Tibial nerve (tissue), 4 donors: Measurements from ENCODE around the gene SMYD3. TPM values are rescaled to one million over a fixed set of nuclear protein-coding genes. Genes with fewer than 3 reads are reported as not detected.

ENCODE experiments used
- DNase-seq, 2 donors: peaks; one replicate each; pipeline ENCODE4 v3.0.0-alpha.2; 2019; ENCODE audit warnings: low spot score in 2 of 2
- H3K27ac ChIP-seq, 4 donors: fragments of 200-600 bp; sonication (generic) in 3 of 4; one replicate each; pipeline ENCODE4 v1.5.1; 2017 to 2019; ENCODE audit warnings: mild to moderate bottlenecking in 1 of 4
- H3K27me3 ChIP-seq, 2 donors: fragments of 200-600 bp; sonication (generic) in 1 of 2; one replicate each; pipeline versions ENCODE4 v1.5.1 to v1.6.0; 2017 to 2019
- H3K36me3 ChIP-seq, 3 donors: fragments of 200-600 bp; sonication (generic); one replicate each; pipeline ENCODE4 v1.5.1; 2018 to 2019
- H3K4me1 ChIP-seq, 4 donors: fragments of 200-600 bp; sonication (generic) in 3 of 4; one replicate each; pipeline ENCODE4 v1.5.1; 2017 to 2019
- H3K4me3 ChIP-seq, 4 donors: fragments of 200-600 bp; sonication (generic) in 3 of 4; one replicate each; pipeline ENCODE4 v1.5.1; 2017 to 2019; ENCODE audit warnings: mild to moderate bottlenecking in 1 of 4, moderate library complexity in 1 of 4
- H3K9me3 ChIP-seq, 4 donors: fragments of 200-600 bp; sonication (generic) in 3 of 4; one replicate each; pipeline ENCODE4 v1.5.1; 2017 to 2019
- EP300 ChIP-seq, 2 donors: sonication (generic); formaldehyde crosslinking; IDR thresholded peaks; one replicate each; pipeline ENCODE4 v1.6.1; 2017; ENCODE audit warnings: antibody characterized with exemption in 2 of 2, mild to moderate bottlenecking in 1 of 2
- POLR2A ChIP-seq, 2 donors: fragments of 450-650 bp; IDR thresholded peaks; one replicate each; pipeline ENCODE4 v1.6.1; 2017; ENCODE audit warnings: antibody characterized with exemption in 2 of 2, mild to moderate bottlenecking in 2 of 2, moderate library complexity in 2 of 2
- WGBS, 2 donors: methylation state at CpG; one replicate each; pipeline ENCODE4 v1.1.5; 2018; 5-methylcytosine and 5-hydroxymethylcytosine counted together
- total RNA-seq, 4 donors: library from RNA; depleted of rRNA; stranded (reverse); fragments of >200 nt; gene quantifications; one replicate each; pipeline ENCODE4 v1.1.0, GENCODE V29; 2016
- TF ChIP-seq, protein P1 (sequence below), 5 experiments: fragments of 200-600 bp in 3 of 5; fragments of 450-650 bp in 2 of 5; sonication (generic) in 3 of 5; IDR thresholded peaks; one replicate each; pipeline ENCODE4 v1.5.1; 2016 to 2019; ENCODE audit warnings: antibody characterized with exemption in 5 of 5, mild to moderate bottlenecking in 3 of 5, moderate library complexity in 2 of 5

The SMYD3 gene
- total RNA-seq, 4 donors from 2014 or later, result 22.2 to 30.3 (median 27.0) TPM

DNA sequence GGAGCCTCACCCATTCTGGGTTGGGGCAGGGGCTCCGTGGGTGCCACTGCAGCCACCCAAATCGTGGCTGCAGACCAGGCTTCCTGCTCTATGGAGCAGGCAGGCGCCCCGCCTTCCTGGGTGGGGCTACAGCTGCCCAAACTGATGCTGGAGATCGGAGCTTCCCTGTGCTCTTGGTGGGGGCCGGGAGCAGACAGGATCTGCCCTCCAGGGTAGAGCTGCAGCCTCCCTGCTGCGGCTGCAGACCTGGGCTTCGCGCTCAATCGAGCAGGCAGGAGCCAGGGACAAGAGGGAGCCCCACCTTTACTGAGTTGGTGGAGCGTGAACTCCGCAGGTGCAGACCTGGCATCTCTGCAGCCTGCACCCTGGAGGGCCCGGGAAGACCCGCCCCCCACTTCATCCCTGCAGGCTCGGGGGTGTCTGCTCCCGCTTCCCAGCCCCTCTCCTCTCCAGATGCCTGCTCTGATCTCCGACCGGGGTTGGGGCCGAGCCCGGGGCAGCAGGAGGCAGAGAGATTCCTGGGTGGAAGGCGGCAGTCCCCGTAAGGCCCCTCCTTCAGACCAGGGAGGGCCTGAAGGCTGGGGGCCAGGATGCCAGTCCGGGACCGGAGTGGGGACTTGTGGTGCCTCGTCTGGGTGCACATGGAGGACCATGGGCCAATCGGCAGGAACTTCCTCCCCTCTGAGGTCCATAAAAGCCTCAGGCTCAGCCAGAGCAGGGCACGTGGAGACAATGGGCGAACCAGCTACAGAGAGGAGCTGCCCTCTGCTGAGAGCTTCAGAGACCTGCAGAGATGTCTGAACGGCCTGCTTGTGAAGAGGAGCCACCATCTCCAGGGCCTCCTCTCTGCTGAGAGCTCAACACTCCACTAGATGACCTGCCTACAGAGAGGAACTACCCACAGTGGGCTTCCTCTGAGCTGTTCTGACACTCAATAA, 359.3 kb downstream of the SMYD3 start:
- TF ChIP-seq, protein P1, sequence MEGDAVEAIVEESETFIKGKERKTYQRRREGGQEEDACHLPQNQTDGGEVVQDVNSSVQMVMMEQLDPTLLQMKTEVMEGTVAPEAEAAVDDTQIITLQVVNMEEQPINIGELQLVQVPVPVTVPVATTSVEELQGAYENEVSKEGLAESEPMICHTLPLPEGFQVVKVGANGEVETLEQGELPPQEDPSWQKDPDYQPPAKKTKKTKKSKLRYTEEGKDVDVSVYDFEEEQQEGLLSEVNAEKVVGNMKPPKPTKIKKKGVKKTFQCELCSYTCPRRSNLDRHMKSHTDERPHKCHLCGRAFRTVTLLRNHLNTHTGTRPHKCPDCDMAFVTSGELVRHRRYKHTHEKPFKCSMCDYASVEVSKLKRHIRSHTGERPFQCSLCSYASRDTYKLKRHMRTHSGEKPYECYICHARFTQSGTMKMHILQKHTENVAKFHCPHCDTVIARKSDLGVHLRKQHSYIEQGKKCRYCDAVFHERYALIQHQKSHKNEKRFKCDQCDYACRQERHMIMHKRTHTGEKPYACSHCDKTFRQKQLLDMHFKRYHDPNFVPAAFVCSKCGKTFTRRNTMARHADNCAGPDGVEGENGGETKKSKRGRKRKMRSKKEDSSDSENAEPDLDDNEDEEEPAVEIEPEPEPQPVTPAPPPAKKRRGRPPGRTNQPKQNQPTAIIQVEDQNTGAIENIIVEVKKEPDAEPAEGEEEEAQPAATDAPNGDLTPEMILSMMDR (IDR thresholded peaks at IDR 0.05), result no peak
- TF ChIP-seq POLR2A (IDR thresholded peaks at IDR 0.05) (no peak), EP300 (IDR thresholded peaks at IDR 0.05) (no peak)
- Histone ChIP-seq H3K36me3 (no peaks in the 10 kb centered on the region), H3K27me3 (no peaks in the 10 kb centered on the region), H3K9me3 (peaks cover 0 to 3% (median 0%) of the 10 kb centered on the region in 4 donors), H3K4me1 (no peaks in the 10 kb centered on the region), H3K4me3 (no peak overlapping the region), H3K27ac (no peak overlapping the region)
- WGBS, 2 donors, result 93 to 94% methylated on average over 20 to 28 of the region's 29 CpGs
- no peak for DNase-seq

DNA sequence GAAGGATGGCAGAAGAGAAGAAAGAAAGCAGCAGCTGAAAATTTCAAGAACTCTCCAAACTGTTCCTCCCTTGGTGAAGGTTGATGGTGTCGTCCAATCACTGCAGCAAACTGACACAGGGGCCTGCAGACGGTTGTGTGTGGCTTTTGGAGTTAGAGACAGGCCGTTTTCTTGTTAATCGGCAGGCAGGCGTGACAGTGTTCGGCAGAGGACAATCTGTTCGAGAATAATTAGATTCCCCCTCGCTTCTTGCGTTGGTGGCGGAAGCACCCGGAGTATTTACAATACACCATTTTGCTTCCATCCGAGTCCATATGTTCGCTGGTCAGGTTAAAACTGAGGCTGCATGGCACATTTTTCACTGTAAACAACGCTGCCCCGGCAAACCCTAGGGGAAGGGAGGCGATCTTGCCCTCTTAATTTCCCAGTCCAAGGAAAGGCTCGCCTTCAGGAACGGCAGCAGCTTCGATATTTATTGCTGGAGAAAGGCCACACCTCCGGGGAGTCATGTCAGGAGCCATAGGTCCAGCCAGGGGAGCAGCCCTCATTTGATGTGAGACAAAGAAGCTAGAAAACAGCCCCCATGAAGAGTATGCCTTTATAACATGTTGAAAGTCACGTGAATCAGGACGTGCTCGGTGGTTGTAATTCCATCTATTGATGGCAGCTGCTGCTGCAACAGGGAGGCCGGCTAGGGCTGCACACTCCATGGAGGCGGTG, 360.1 kb downstream of the SMYD3 start:
- H3K9me3 ChIP-seq, result peaks cover 0 to 3% (median 0%) of the 10 kb centered on the region in 4 donors
- WGBS, 2 donors, result 92 to 96% methylated on average over 25 of the region's 25 CpGs
- no peak for DNase-seq

DNA sequence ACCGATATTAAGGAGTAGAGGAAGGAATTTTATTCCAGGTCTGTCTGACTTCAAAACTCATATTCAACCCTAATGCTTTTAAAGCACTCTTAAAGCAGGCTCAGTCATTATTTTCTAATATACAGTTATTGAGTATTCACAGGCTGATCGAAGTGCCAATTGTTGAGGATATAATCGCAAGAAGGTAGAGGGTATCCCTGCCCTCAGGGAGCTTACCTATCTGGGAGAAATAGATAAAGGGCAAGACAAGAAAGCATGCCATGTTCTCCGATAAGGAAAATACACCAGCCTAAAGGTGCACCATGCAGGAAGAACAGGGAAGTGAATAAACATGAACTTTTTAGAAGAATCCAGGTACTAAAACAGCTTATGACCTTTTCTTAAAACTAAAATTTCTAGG, 361.2 kb downstream of the SMYD3 start:
- Histone ChIP-seq H3K27me3 (no peaks in the 10 kb centered on the region), H3K9me3 (peaks cover 0 to 3% (median 0%) of the 10 kb centered on the region in 4 donors), H3K4me3 (no peak overlapping the region), H3K36me3 (no peaks in the 10 kb centered on the region), H3K4me1 (no peaks in the 10 kb centered on the region), H3K27ac (no peak overlapping the region)
- TF ChIP-seq, protein P1 (IDR thresholded peaks at IDR 0.05), result no peak
- TF ChIP-seq EP300 (IDR thresholded peaks at IDR 0.05), result no peak
- WGBS, 2 donors, result 93% methylated on average over 4 of the region's 4 CpGs
- no peak for DNase-seq

More for the DNA sequence above, 360.1 kb downstream of the SMYD3 start:
- no peak overlapping the region for H3K27ac ChIP-seq
- no peak overlapping the region for H3K4me3 ChIP-seq
- H3K4me1 ChIP-seq, result no peaks in the 10 kb centered on the region
- no peaks in the 10 kb centered on the region for H3K27me3 ChIP-seq
- no peaks in the 10 kb centered on the region for H3K36me3 ChIP-seq
- TF ChIP-seq EP300 (IDR thresholded peaks at IDR 0.05) (no peak), POLR2A (IDR thresholded peaks at IDR 0.05) (no peak)
- TF ChIP-seq, protein P1 (IDR thresholded peaks at IDR 0.05), result no peak

DNA sequence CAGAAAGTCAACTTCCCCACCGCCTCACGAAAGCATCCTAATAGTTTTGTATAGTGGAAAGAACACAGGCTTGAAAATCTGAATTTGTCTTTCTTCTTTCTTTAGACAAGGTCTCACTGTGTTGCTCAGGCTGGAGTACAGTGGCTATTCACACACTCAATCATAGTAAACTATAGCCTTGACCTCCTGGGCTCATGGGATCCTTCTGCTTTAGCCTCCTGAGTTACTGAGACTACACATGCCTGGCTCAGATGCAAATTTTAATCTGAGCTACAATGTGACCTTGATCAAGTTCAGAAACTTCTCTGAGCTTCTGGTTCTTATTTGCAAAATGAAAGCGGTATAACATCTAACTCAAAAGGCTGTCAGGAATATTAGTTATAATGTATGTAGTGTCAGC, 362.1 kb downstream of the SMYD3 start:
- peaks cover 0 to 3% (median 0%) of the 10 kb centered on the region in 4 donors for H3K9me3 ChIP-seq
- no peaks in the 10 kb centered on the region for H3K4me1 ChIP-seq
- no peaks in the 10 kb centered on the region for H3K27me3 ChIP-seq
- H3K27ac ChIP-seq, result no peak overlapping the region
- no peak for DNase-seq
- H3K4me3 ChIP-seq, result no peak overlapping the region
- WGBS, 2 donors, result 69 to 77% methylated on average over 3 of the region's 3 CpGs
- H3K36me3 ChIP-seq, result no peaks in the 10 kb centered on the region
- TF ChIP-seq POLR2A (IDR thresholded peaks at IDR 0.05) (no peak), EP300 (IDR thresholded peaks at IDR 0.05) (no peak)
- TF ChIP-seq, protein P1 (IDR thresholded peaks at IDR 0.05), result no peak
